ENCODE results near the gene FXYD5.

Gene FXYD5

GRCh38 chr19:35143818-35144217 lies 10.7 kb upstream of the FXYD5 start:
- Histone ChIP-seq H3F3A (ENCODE audit: insufficient read depth, low read length) (peaks cover 8% of the 10 kb centered on the region; the same call in 1 of the 2 replicates), H3K9me2 (replicated peaks; ENCODE audit: insufficient read depth, low read length) (no peaks in the 10 kb centered on the region), H3K9me3 (replicated peaks; ENCODE audit: insufficient read depth, low read length) (no peaks in the 10 kb centered on the region), H3K27me3 (replicated peaks; ENCODE audit: insufficient read depth, low read length) (peaks cover 38% of the 10 kb centered on the region), H3K4me2 (ENCODE audit: low read depth, low read length) (no peak overlapping the region), H3K79me2 (ENCODE audit: low read length) (no peaks in the 10 kb centered on the region), H2AFZ (ENCODE audit: low read length) (no peak overlapping the region), H3K36me3 (replicated peaks; ENCODE audit: insufficient read depth, low read length) (no peaks in the 10 kb centered on the region), H3K9ac (ENCODE audit: low read length) (no peak overlapping the region), H3K27ac (ENCODE audit: low read length) (no peak overlapping the region), H3K4me3 (ENCODE audit: low read length) (no peak overlapping the region), H4K20me1 (ENCODE audit: insufficient read depth, low read length) (no peaks in the 10 kb centered on the region), H3K4me1 (ENCODE audit: low read length) (peaks cover 15% of the 10 kb centered on the region)
- DNase-seq = no peak
- TF ChIP-seq CTCF (IDR thresholded peaks at IDR 0.05; ENCODE audit: low read length) (no peak), EZH2 (optimal IDR thresholded peaks at IDR 0.05; ENCODE audit: low read depth, low read length) (no peak), EZH2phosphoT487 (IDR thresholded peaks at IDR 0.05; ENCODE audit: low read length) (no peak)

DNA sequence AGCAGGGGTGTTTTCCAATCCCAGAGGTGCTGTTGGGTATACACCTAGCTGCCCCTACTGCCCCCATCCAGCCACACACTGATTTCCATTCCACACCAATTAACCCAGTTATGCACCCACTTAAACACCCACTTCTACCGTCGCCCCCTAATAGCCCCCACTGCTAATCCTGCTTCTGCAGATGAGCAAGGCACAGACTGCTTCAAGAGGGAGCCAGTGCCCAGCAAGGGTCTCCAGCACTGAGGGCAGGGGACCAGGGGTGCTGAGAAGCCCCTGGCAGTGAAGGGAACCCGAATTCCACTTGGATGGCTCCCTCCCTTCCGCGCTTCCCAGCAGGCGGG lies 10.3 kb upstream of the FXYD5 start:
- no peak overlapping the region for H3K4me3 ChIP-seq (ENCODE audit: low read length)

DNA sequence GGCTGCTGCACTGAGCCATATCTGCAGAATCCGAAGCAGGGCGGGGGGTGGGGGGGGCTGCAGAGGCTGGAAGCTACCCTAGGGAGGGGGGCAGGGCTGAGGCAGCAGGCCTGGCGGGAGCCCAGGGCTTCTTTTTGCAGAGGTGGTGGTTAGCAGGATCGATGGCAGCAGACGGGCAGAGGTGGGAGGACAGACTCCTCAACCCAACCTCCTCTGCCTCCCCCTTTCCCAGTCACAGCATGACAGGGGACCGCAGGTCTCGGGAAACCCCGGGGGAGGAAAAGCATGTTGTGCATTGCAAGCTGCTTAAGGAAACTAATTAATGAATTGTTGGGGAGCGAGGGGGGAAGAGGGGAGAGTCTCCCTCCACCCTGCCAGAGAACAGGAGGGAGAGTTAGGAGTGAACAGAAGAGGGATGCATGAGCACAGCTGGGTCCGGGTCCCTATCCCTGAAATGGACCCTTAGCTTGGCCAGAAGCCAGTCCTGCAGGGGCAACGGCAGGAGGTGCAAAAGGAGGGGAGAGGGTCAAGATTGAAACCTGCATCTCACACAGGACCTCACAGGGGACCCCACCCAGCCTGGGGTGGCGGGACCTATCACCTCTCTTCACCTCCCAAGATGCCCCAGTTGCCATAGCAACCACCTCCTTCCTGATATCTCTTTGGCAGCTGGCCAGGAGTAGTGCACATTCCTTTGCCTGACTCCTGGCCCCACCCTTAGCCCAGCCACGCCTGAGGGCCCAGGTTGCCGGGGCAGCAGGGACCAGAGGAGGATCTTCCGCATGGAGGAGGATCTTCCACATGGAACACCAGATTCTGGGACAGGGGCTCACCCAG lies 9.7 kb upstream of the FXYD5 start:
- H3K79me2 ChIP-seq (ENCODE audit: low read length) = no peaks in the 10 kb centered on the region
- H3K36me3 ChIP-seq (replicated peaks; ENCODE audit: insufficient read depth, low read length) = no peaks in the 10 kb centered on the region
- H2AFZ ChIP-seq (ENCODE audit: low read length) = no peak overlapping the region
- TF ChIP-seq EZH2phosphoT487 (IDR thresholded peaks at IDR 0.05; ENCODE audit: low read length) (no peak), EZH2 (optimal IDR thresholded peaks at IDR 0.05; ENCODE audit: low read depth, low read length) (no peak), CTCF (IDR thresholded peaks at IDR 0.05; ENCODE audit: low read length) (no peak)
- DNase-seq = no peak
- peaks cover 15% of the 10 kb centered on the region for H3K4me1 ChIP-seq (ENCODE audit: low read length)
- H3K4me2 ChIP-seq (ENCODE audit: low read depth, low read length) = no peak overlapping the region
- H3K4me3 ChIP-seq (ENCODE audit: low read length) = no peak overlapping the region
- no peak overlapping the region for H3K9ac ChIP-seq (ENCODE audit: low read length)
- no peak overlapping the region for H3K27ac ChIP-seq (ENCODE audit: low read length)
- peaks cover 8% of the 10 kb centered on the region; the same call in 1 of the 2 replicates for H3F3A ChIP-seq (ENCODE audit: insufficient read depth, low read length)
- peaks cover 37% of the 10 kb centered on the region for H3K27me3 ChIP-seq (replicated peaks; ENCODE audit: insufficient read depth, low read length)
- H4K20me1 ChIP-seq (ENCODE audit: insufficient read depth, low read length) = no peaks in the 10 kb centered on the region
- no peaks in the 10 kb centered on the region for H3K9me2 ChIP-seq (replicated peaks; ENCODE audit: insufficient read depth, low read length)
- no peaks in the 10 kb centered on the region for H3K9me3 ChIP-seq (replicated peaks; ENCODE audit: insufficient read depth, low read length)

More for the DNA sequence above, 10.3 kb upstream of the FXYD5 start:
- no peak overlapping the region for H2AFZ ChIP-seq (ENCODE audit: low read length)
- TF ChIP-seq EZH2phosphoT487 (IDR thresholded peaks at IDR 0.05; ENCODE audit: low read length) (no peak), CTCF (IDR thresholded peaks at IDR 0.05; ENCODE audit: low read length) (no peak), EZH2 (optimal IDR thresholded peaks at IDR 0.05; ENCODE audit: low read depth, low read length) (no peak)
- H3K36me3 ChIP-seq (replicated peaks; ENCODE audit: insufficient read depth, low read length) = no peaks in the 10 kb centered on the region
- no peak overlapping the region for H3K9ac ChIP-seq (ENCODE audit: low read length)
- no peak overlapping the region for H3K4me2 ChIP-seq (ENCODE audit: low read depth, low read length)
- H3K9me3 ChIP-seq (replicated peaks; ENCODE audit: insufficient read depth, low read length) = no peaks in the 10 kb centered on the region
- peaks cover 8% of the 10 kb centered on the region; the same call in 1 of the 2 replicates for H3F3A ChIP-seq (ENCODE audit: insufficient read depth, low read length)
- no peak for DNase-seq
- H3K79me2 ChIP-seq (ENCODE audit: low read length) = no peaks in the 10 kb centered on the region
- peaks cover 38% of the 10 kb centered on the region for H3K27me3 ChIP-seq (replicated peaks; ENCODE audit: insufficient read depth, low read length)
- peaks cover 15% of the 10 kb centered on the region for H3K4me1 ChIP-seq (ENCODE audit: low read length)
- no peak overlapping the region for H3K27ac ChIP-seq (ENCODE audit: low read length)
- no peaks in the 10 kb centered on the region for H4K20me1 ChIP-seq (ENCODE audit: insufficient read depth, low read length)
- no peaks in the 10 kb centered on the region for H3K9me2 ChIP-seq (replicated peaks; ENCODE audit: insufficient read depth, low read length)

Measured in MM.1S (cell line).